ENCODE results near the gene IQCF5.

- TF ChIP-seq POLR2A (IDR thresholded peaks at IDR 0.05) (no peak), CTCF (IDR thresholded peaks at IDR 0.05) (no peak), POLR2AphosphoS5 (IDR thresholded peaks at IDR 0.05) (no peak)
Observed at GRCh38 chr3:51862886-51863285, 12.5 kb downstream of the IQCF5 start.
